GM12874 (cell line): ENCODE results near the gene AKR1C2.
"Not testable (repeated sequence)": the region's sequence is repeated elsewhere in the genome, so short reads cannot be mapped to it uniquely, and the experiment has no call there.

Experiments
- CTCF ChIP-seq: IDR thresholded peaks from 2 replicates; pipeline ENCODE4 v1.5.1; 2011; ENCODE audit warnings: low read depth, mild to moderate bottlenecking, control low read depth, low read length, moderate library complexity; ENCODE audit not compliant: insufficient read depth

Gene AKR1C2

GRCh38 chr10:4981722-4982471 is 21.8 kb downstream of the AKR1C2 start:
- peak; percentile 46 for TF ChIP-seq CTCF

- no peak for TF ChIP-seq CTCF
Observed at GRCh38 chr10:4980793-4981192, 22.9 kb downstream of the AKR1C2 start.

- TF ChIP-seq CTCF: no peak
Observed at GRCh38 chr10:4978870-4979269, 24.8 kb downstream of the AKR1C2 start.

- no peak for TF ChIP-seq CTCF
Observed at GRCh38 chr10:4977025-4977424, 26.6 kb downstream of the AKR1C2 start.

DNA sequence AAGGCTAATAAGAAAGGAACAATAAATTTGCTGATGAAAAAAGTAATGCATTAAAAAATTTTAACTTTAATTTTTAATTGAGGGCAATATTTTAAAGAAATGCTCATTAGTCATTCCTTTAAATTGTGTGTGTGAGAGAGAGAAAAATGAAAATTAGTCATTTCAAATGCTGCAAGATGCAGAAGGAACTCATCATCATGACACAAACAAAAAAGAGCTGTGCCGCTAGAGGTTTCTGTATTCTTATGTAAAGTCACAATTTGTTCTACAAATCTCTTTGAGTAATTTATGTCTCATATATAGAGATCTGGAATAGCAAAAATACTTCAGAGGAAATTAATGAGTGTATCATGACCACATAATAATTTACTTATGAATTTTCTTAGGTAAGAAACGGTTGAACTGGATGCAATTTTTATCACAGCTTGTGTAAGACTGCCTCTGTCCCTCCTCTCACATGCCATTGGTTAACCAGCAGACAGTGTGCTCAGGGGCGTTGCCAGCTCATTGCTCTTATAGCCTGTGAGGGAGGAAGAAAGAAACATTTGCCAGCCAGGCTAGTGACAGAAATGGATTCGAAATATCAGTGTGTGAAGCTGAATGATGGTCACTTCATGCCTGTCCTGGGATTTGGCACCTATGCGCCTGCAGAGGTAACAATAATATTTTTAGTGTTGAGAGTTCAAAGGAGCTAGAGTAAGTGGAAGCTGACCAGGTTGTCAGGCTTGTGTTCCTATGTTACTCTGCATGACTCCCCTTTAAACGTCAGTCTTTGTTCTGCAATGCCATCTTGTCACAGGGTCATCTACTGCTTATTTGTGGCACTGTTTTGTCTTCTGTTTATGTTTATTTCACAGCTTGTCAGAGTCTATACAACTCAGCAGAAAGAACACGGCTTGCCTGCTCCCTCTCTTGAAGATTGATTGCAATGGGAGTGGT is 40.5 kb downstream of the AKR1C2 start, which contains the start of gene AKR1C1:
Gene AKR1C1 (plus strand): TSS at position 540 of the 939 bp plus-strand sequence. CDS start 30 bp downstream, at position 570.
- not testable (repeated sequence) for TF ChIP-seq CTCF

GRCh38 chr10:4953405-4953804 is 50.3 kb downstream of the AKR1C2 start:
- TF ChIP-seq CTCF: no peak
